HepG2 (cell line): Measurements from ENCODE around the gene TOX4. TPM values are rescaled to one million over a fixed set of nuclear protein-coding genes. Genes with fewer than 3 reads are reported as not detected.

Experiments used
- CREB1 ChIP-seq, 2 experiments: fragments of 450-650 bp in 1 of 2; IDR thresholded peaks; 2 replicates each; pipeline ENCODE4 v1.6.1; 2016 to 2017; ENCODE audit warnings: control low read depth in 1 of 2, mild to moderate bottlenecking in 1 of 2, missing compliant biosample characterization in 1 of 2, missing genetic modification characterization in 1 of 2
- DNMT3B ChIP-seq: conservative IDR thresholded peaks from 2 replicates; pipeline ENCODE4 v1.6.1; 2016; ENCODE audit warnings: missing biosample characterization, control low read depth
- ETV5 ChIP-seq: IDR thresholded peaks from 2 replicates; pipeline ENCODE4 v1.6.1; 2018; ENCODE audit warnings: missing biosample characterization, missing genetic modification reagents, inconsistent platforms, borderline replicate concordance
- HNF4G ChIP-seq, 2 experiments: sonication (generic) in 1 of 2; formaldehyde crosslinking in 1 of 2; IDR thresholded peaks; 2 replicates each; pipeline versions ENCODE4 v1.4.0 to v1.6.1; 2011 to 2020; ENCODE audit warnings: borderline replicate concordance in 2 of 2, low read depth in 2 of 2, mild to moderate bottlenecking in 2 of 2, low read length in 1 of 2, missing genetic modification reagents in 1 of 2, moderate library complexity in 1 of 2
- TBL1XR1 ChIP-seq: fragments of 150-350 bp; IDR thresholded peaks from 2 replicates; pipeline ENCODE4 v1.6.1; 2014; ENCODE audit warnings: borderline replicate concordance, low read length; ENCODE audit not compliant: partially characterized antibody
- ZBTB42 ChIP-seq: sonication (generic); formaldehyde crosslinking; IDR thresholded peaks from 2 replicates; pipeline ENCODE4 v1.5.0; 2020; ENCODE audit warnings: mild to moderate bottlenecking, missing genetic modification reagents
- ZMYM3 ChIP-seq: sonication (generic); formaldehyde crosslinking; IDR thresholded peaks from 2 replicates; pipeline ENCODE4 v1.5.1; 2020; ENCODE audit warnings: mild to moderate bottlenecking, missing genetic modification reagents
- polyA plus RNA-seq, 8 experiments: library from polyadenylated mRNA; depleted of rRNA in 3 of 8; stranded (reverse) in 7 of 8; unstranded in 1 of 8; fragments of >200 nt; fragmentation: Illumina TruSeq in 4 of 8; extraction: Trizol in 4 of 8; gene quantifications; 2 replicates each; pipeline versions ENCODE4 v1.2.1 to v1.2.3, GENCODE V29; 2011 to 2016; ENCODE audit warnings: low read depth in 4 of 8, missing spikeins in 1 of 8, mixed read lengths in 1 of 8; ENCODE audit not compliant: insufficient read depth in 1 of 8
- total RNA-seq, 5 experiments: library from RNA; depleted of rRNA; stranded (reverse); fragments of >200 nt; fragmentation: Illumina TruSeq; extraction: Trizol; gene quantifications; 2 replicates each; pipeline ENCODE4 v1.2.3, GENCODE V29; 2016; ENCODE audit warnings: low read depth in 1 of 5
- TF ChIP-seq, protein P1 (sequence below): sonication (generic); formaldehyde crosslinking; IDR thresholded peaks from 2 replicates; pipeline ENCODE4 v1.5.0; 2020; ENCODE audit warnings: mild to moderate bottlenecking, missing genetic modification reagents, borderline replicate concordance
- TF ChIP-seq, protein P2 (sequence below): sonication (generic); formaldehyde crosslinking; IDR thresholded peaks from 2 replicates; pipeline ENCODE4 v1.4.0; 2020; ENCODE audit warnings: missing genetic modification reagents, borderline replicate concordance
- TF ChIP-seq, protein P3 (sequence below), 2 experiments: sonication (generic) in 1 of 2; formaldehyde crosslinking in 1 of 2; IDR thresholded peaks; 2 replicates each; pipeline versions ENCODE4 v1.6.1 to v1.9.0; 2014 to 2022; ENCODE audit warnings: antibody characterized with exemption in 1 of 2, borderline replicate concordance in 1 of 2, inconsistent platforms in 1 of 2, low read depth in 1 of 2, missing genetic modification reagents in 1 of 2
- TF ChIP-seq, protein P4 (sequence below): sonication (generic); formaldehyde crosslinking; IDR thresholded peaks from 2 replicates; pipeline ENCODE4 v1.4.0; 2020; ENCODE audit warnings: missing genetic modification reagents
- TF ChIP-seq, protein P5 (sequence below): IDR thresholded peaks from 2 replicates; pipeline ENCODE4 v1.6.1; 2016; ENCODE audit warnings: missing genetic modification reagents, missing compliant biosample characterization

Gene TOX4
- total and polyA plus RNA-seq, 2 of the 13 experiments (the other 11 are each of a cell fraction or from before 2014, with no cell fraction given) = 71.8 to 163 TPM

DNA sequence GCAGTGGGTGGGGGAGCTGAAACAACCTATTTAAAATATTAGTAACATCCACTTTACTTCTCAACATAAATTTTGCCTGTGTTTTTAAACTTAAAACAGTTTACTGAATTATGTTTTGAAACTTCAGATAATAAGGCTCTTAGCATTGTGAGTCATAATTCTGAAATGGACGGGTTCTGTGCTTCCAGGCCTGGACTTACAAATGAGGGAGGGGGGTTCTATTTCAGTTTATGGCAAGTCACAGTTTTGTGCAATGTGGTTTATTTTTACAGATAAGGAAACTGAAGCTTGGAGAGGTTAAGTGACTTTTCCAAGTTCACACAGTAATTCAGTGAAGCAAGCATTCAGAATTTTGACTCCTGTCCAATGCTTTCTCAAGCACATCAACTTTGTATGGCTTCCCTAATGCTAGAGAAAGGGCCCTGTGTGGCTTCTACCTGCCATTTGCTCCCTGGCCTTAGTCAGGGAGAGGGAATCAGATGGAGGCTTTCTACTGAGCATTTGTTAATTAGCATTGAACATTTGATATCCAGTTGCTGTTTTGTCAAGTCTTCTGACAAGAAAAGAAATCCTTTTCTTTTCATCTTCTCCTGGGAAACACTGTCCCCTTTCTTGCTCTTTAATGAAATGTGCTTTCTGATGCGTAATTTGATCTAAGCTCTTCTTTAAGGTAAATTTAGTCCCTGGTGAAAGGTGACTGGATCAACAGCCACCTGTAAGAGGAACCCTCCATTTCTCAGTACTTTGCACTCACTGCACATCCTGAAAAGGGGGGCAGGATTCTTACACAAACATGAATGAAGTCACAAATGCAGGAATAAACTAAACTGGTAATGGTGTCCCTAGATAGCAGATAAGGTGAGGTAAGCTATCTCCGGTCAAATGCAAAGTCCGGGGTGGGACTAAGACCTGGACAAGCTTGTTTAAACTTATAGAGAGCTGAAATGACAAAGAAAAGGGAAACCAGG is 51.7 kb downstream of the TOX4 start (continued):
- peak; percentile 87 for TF ChIP-seq ZMYM3
- TF ChIP-seq HNF4G (IDR thresholded peaks at IDR 0.05; ENCODE audit: borderline replicate concordance, low read depth, low read length) = peak; percentile 79; the same call in 1 of the 2 replicates
- peak; percentile 33; the same call in 1 of the 2 replicates for TF ChIP-seq HNF4G (CRISPR knock-in tag; IDR thresholded peaks at IDR 0.05; ENCODE audit: borderline replicate concordance, low read depth)
- TF ChIP-seq, protein P1, sequence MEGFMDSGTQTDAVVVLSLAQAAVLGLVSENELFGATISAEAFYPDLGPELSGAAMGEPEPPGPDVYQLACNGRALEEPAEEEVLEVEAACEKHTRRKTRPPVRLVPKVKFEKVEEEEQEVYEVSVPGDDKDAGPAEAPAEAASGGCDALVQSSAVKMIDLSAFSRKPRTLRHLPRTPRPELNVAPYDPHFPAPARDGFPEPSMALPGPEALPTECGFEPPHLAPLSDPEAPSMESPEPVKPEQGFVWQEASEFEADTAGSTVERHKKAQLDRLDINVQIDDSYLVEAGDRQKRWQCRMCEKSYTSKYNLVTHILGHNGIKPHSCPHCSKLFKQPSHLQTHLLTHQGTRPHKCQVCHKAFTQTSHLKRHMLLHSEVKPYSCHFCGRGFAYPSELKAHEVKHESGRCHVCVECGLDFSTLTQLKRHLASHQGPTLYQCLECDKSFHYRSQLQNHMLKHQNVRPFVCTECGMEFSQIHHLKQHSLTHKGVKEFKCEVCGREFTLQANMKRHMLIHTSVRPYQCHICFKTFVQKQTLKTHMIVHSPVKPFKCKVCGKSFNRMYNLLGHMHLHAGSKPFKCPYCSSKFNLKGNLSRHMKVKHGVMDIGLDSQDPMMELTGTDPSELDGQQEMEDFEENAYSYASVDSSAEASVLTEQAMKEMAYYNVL (CRISPR knock-in tag) = peak; percentile 45; the same call in 1 of the 2 replicates
- no peak for TF ChIP-seq DNMT3B
- TF ChIP-seq, protein P2, sequence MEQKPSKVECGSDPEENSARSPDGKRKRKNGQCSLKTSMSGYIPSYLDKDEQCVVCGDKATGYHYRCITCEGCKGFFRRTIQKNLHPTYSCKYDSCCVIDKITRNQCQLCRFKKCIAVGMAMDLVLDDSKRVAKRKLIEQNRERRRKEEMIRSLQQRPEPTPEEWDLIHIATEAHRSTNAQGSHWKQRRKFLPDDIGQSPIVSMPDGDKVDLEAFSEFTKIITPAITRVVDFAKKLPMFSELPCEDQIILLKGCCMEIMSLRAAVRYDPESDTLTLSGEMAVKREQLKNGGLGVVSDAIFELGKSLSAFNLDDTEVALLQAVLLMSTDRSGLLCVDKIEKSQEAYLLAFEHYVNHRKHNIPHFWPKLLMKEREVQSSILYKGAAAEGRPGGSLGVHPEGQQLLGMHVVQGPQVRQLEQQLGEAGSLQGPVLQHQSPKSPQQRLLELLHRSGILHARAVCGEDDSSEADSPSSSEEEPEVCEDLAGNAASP (CRISPR knock-in tag) = peak; percentile 91; the same call in 1 of the 2 replicates
- TF ChIP-seq ETV5 (CRISPR knock-in tag) = peak; percentile 94
- TF ChIP-seq, protein P3, sequence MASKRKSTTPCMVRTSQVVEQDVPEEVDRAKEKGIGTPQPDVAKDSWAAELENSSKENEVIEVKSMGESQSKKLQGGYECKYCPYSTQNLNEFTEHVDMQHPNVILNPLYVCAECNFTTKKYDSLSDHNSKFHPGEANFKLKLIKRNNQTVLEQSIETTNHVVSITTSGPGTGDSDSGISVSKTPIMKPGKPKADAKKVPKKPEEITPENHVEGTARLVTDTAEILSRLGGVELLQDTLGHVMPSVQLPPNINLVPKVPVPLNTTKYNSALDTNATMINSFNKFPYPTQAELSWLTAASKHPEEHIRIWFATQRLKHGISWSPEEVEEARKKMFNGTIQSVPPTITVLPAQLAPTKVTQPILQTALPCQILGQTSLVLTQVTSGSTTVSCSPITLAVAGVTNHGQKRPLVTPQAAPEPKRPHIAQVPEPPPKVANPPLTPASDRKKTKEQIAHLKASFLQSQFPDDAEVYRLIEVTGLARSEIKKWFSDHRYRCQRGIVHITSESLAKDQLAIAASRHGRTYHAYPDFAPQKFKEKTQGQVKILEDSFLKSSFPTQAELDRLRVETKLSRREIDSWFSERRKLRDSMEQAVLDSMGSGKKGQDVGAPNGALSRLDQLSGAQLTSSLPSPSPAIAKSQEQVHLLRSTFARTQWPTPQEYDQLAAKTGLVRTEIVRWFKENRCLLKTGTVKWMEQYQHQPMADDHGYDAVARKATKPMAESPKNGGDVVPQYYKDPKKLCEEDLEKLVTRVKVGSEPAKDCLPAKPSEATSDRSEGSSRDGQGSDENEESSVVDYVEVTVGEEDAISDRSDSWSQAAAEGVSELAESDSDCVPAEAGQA (IDR thresholded peaks at IDR 0.05; ENCODE audit: low read depth) = peak; percentile 52; the same call in 1 of the 2 replicates
- TF ChIP-seq, protein P3 (CRISPR knock-in tag; IDR thresholded peaks at IDR 0.05; ENCODE audit: borderline replicate concordance) = no peak
- no peak for TF ChIP-seq CREB1 (IDR thresholded peaks at IDR 0.05)
- peak; percentile 83; the same call in 1 of the 2 replicates for TF ChIP-seq CREB1 (CRISPR knock-in tag; IDR thresholded peaks at IDR 0.05)
- TF ChIP-seq, protein P4, sequence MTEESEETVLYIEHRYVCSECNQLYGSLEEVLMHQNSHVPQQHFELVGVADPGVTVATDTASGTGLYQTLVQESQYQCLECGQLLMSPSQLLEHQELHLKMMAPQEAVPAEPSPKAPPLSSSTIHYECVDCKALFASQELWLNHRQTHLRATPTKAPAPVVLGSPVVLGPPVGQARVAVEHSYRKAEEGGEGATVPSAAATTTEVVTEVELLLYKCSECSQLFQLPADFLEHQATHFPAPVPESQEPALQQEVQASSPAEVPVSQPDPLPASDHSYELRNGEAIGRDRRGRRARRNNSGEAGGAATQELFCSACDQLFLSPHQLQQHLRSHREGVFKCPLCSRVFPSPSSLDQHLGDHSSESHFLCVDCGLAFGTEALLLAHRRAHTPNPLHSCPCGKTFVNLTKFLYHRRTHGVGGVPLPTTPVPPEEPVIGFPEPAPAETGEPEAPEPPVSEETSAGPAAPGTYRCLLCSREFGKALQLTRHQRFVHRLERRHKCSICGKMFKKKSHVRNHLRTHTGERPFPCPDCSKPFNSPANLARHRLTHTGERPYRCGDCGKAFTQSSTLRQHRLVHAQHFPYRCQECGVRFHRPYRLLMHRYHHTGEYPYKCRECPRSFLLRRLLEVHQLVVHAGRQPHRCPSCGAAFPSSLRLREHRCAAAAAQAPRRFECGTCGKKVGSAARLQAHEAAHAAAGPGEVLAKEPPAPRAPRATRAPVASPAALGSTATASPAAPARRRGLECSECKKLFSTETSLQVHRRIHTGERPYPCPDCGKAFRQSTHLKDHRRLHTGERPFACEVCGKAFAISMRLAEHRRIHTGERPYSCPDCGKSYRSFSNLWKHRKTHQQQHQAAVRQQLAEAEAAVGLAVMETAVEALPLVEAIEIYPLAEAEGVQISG (CRISPR knock-in tag) = peak; percentile 42; the same call in 1 of the 2 replicates
- peak; percentile 73 for TF ChIP-seq TBL1XR1
- TF ChIP-seq, protein P5, sequence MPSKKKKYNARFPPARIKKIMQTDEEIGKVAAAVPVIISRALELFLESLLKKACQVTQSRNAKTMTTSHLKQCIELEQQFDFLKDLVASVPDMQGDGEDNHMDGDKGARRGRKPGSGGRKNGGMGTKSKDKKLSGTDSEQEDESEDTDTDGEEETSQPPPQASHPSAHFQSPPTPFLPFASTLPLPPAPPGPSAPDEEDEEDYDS (CRISPR knock-in tag) = peak; percentile 74
- TF ChIP-seq ZBTB42 (CRISPR knock-in tag) = no peak
